Activated T-helper 2 cell treated with anti-CD3 and anti-CD28 coated beads, Interferon-gamma antibody, Interleukin-2, Interleukin-4, amounts not matched to agents 10 μg/mL and 5 μg/mL and 100 μg/mL, durations not matched to agents 14 hours and 24 hours and 36 hours (primary cell): ENCODE measurements around the gene METTL5. TPM values are rescaled to one million over a fixed set of nuclear protein-coding genes. Genes with fewer than 3 reads are reported as not detected.
"Not testable (repeated sequence)": the region's sequence is repeated elsewhere in the genome, so short reads cannot be mapped to it uniquely, and the experiment has no call there.

ENCODE experiments used
- DNase-seq: peaks from one replicate; pipeline ENCODE4 v3.0.0; 2021; ENCODE audit warnings: low spot score
- H3K27ac Mint-ChIP-seq: one replicate; pipeline ENCODE4 v1.8.0; 2021; ENCODE audit warnings: mixed read lengths
- H3K27me3 Mint-ChIP-seq: one replicate; pipeline ENCODE4 v1.8.0; 2021; ENCODE audit warnings: low read depth, mixed read lengths
- H3K36me3 Mint-ChIP-seq: one replicate; pipeline ENCODE4 v1.8.0; 2021; ENCODE audit warnings: low read depth, mixed read lengths
- H3K4me1 Mint-ChIP-seq: one replicate; pipeline ENCODE4 v1.8.0; 2021; ENCODE audit warnings: low read depth, mixed read lengths
- H3K4me3 Mint-ChIP-seq: one replicate; pipeline ENCODE4 v1.8.0; 2021; ENCODE audit warnings: low read depth, mild to moderate bottlenecking, moderate library complexity, mixed read lengths
- H3K9me3 Mint-ChIP-seq: one replicate; pipeline ENCODE4 v1.8.0; 2021; ENCODE audit warnings: mixed read lengths
- intact Hi-C: fragments of 100-400 bp; cut with micrococcal nuclease; formaldehyde crosslinking; loops from one replicate; pipeline ENCODE4 v1.15.1; 2023
- total RNA-seq: library from RNA; stranded (reverse); gene quantifications from 2 replicates; pipeline ENCODE4 v1.2.3, GENCODE V29; 2022

METTL5 gene
- 88.2 and 95.2 TPM in 2 replicates for total RNA-seq

DNA sequence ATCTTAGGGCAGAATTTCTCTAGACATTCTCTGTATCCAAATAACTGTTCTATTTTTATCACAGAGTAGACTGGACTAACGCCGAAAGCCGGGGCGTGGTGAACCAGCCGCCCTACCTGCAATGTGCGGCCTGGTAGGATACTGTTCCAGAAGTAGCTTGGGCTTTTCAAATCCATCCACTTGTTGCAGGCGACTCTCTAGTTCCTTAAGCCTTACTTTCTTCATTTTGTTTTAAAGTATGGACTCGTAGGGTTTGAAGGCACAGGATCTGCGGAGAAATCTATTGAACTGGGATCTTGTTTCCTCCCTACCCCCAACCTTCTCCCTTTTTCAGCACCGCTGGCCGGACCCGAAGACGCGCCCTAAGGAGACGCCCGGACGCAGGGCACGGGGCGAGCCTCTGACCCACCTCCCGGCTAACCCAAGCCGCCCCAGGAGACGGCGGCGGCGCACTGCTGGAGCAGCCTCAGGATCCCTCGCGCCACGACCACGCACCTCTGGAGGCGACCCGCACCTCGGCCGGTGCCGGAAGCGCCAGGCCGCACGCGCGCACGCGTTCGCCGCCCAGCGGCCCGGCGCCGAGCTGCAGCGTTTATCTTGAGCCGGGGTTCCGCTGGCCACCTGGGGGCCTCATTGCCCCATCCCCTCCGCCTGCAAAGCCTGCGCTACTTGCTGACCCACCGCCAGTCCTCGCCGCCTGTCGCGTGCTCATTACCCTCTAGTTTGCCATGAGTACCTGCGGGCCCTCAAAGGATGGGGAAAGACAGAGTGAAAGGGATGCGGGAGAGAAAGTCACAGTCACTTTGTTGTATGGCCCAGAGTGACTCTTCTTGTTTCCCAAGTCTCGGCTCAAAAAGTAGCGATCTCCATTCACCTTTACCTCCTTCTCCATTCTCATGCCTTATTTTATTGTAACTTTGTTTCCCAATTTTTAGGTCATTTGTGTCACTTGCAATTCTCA lies at the start of gene METTL5:
Gene METTL5 (minus strand): TSS at position 533 of the 961 bp plus-strand sequence. CDS start 308 bp downstream, at position 225.
- peak; percentile 74 for DNase-seq
- H3K36me3 Mint-ChIP-seq, result peaks cover 44% of the 10 kb centered on the region
- peaks cover 50% of the 10 kb centered on the region for H3K4me1 Mint-ChIP-seq
- H3K27me3 Mint-ChIP-seq, result no peaks in the 10 kb centered on the region
- H3K9me3 Mint-ChIP-seq, result no peaks in the 10 kb centered on the region
- H3K27ac Mint-ChIP-seq, result peak within 1 kb of the TSS; percentile 79
- peak within 1 kb of the TSS; percentile 93 for H3K4me3 Mint-ChIP-seq
- intact Hi-C loops, result loop anchor here (1.0 to 10.0 kb wide), 5 partner anchors 25 to 1100 kb away; partner anchors contain the start of genes FASTKD1 and GORASP2

DNA sequence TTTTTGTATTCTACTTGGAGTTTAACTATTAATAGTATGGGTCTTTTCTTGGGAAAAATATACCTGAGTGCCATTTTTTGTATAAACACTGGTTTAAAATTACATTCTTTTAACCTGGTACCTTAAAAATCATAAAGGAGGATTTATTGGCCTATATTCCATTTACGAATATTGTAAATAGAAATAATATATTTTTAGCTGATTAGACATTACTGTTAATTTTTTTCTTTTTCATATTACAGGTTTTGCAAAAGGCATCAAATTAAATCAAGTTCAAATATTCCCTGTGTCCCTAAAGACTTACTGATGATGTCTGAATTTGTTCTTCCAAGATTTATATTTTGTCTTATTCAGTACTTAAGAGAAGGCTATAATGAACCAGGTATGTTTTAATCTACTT lies 47.3 kb upstream of the METTL5 start:
- peaks cover 6% of the 10 kb centered on the region for H3K4me1 Mint-ChIP-seq
- H3K4me3 Mint-ChIP-seq, result no peak overlapping the region
- DNase-seq, result no peak
- H3K9me3 Mint-ChIP-seq, result no peaks in the 10 kb centered on the region
- no peaks in the 10 kb centered on the region for H3K27me3 Mint-ChIP-seq
- H3K36me3 Mint-ChIP-seq, result peaks cover 3% of the 10 kb centered on the region
- H3K27ac Mint-ChIP-seq, result no peak overlapping the region
- intact Hi-C loops, result no loop called here

- not testable (repeated sequence) for H3K4me3 Mint-ChIP-seq
Observed at GRCh38 chr2:169871369-169871768, 46.7 kb upstream of the METTL5 start.

GRCh38 chr2:169868951-169869350 lies 44.2 kb upstream of the METTL5 start:
- Mint-ChIP-seq H3K4me3 (no peak overlapping the region), H3K36me3 (no peaks in the 10 kb centered on the region), H3K27ac (no peak overlapping the region), H3K4me1 (peaks cover 4% of the 10 kb centered on the region), H3K9me3 (no peaks in the 10 kb centered on the region), H3K27me3 (no peaks in the 10 kb centered on the region)
- intact Hi-C loops, result no loop called here
- DNase-seq, result no peak

More at GRCh38 chr2:169871369-169871768, 46.7 kb upstream of the METTL5 start:
- H3K27ac Mint-ChIP-seq, H3K27me3 Mint-ChIP-seq, DNase-seq, H3K9me3 Mint-ChIP-seq, H3K36me3 Mint-ChIP-seq, H3K4me1 Mint-ChIP-seq, intact Hi-C loops: not testable (repeated sequence)

DNA sequence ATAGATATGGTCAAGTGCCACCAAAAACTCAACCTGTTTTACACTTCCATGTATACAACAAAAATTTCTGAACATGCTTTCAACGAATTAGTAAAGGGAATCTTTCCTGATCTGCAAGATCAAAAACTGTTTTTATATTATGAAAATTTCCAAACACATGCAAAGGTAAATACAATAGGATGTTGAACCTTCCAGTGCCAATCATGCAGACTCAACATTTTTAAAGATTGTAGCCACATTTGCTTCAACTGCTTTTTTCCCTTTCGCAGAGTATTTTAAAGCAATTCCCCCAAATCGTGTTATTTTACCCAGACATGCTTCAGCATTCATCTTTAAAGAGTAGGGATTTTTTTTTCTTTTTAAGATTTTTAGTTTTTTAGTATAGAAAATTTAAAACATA lies 42.9 kb upstream of the METTL5 start:
- DNase-seq, result no peak
- no peaks in the 10 kb centered on the region for H3K27me3 Mint-ChIP-seq
- H3K4me3 Mint-ChIP-seq, result no peak overlapping the region
- no peaks in the 10 kb centered on the region for H3K9me3 Mint-ChIP-seq
- intact Hi-C loops, result no loop called here
- H3K36me3 Mint-ChIP-seq, result no peaks in the 10 kb centered on the region
- H3K27ac Mint-ChIP-seq, result no peak overlapping the region
- peaks cover 7% of the 10 kb centered on the region for H3K4me1 Mint-ChIP-seq

DNA sequence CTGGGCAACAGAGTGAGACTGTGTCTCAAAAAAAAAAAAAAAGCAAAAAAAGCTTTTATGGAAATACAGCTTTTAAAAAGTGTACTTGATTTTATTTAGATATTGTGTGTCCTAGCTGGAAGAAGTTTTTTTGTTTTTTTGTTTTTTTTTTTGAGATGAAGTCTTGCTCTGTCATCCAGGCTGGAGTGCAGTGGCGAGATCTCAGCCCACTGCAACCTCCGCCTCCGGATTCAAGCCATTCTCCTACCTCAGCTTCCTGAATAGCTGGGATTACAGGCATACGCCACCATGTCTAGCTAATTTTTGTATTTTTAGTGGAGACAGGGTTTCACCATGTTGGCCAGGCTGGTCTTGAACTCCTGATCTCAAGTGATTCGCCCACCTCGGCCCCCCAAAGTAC lies 41.5 kb upstream of the METTL5 start:
- intact Hi-C loops, H3K4me3 Mint-ChIP-seq, H3K36me3 Mint-ChIP-seq, H3K27ac Mint-ChIP-seq, H3K9me3 Mint-ChIP-seq, H3K4me1 Mint-ChIP-seq, DNase-seq, H3K27me3 Mint-ChIP-seq: not testable (repeated sequence)

DNA sequence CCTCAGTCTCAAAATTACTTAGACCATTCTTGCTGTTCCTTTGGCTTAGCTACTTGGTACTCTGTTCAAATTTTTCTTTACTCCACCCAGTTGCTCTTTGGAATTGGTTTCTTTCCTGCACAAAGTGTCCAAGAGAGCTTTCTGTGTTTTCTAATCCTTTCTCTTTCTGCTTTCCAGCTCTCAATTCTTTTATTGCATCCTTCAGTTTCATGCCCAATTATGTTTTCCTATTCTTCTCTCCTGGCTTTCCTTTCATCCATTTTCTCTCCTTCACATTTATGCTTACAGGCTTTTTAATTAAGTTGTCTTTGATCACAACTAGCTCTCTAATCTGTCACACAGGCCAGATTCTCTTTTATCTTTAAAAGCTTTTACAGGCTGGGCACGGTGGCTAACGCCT lies 40.8 kb upstream of the METTL5 start:
- no peak overlapping the region for H3K4me3 Mint-ChIP-seq
- no peak for DNase-seq
- H3K27ac Mint-ChIP-seq, result no peak overlapping the region
- intact Hi-C loops, result no loop called here
- H3K27me3 Mint-ChIP-seq, result no peaks in the 10 kb centered on the region
- H3K36me3 Mint-ChIP-seq, result no peaks in the 10 kb centered on the region
- H3K4me1 Mint-ChIP-seq, result peaks cover 7% of the 10 kb centered on the region
- H3K9me3 Mint-ChIP-seq, result no peaks in the 10 kb centered on the region

- Mint-ChIP-seq H3K4me1 (peaks cover 2% of the 10 kb centered on the region), H3K36me3 (no peaks in the 10 kb centered on the region), H3K27me3 (no peaks in the 10 kb centered on the region), H3K4me3 (no peak overlapping the region), H3K9me3 (no peaks in the 10 kb centered on the region), H3K27ac (no peak overlapping the region)
- intact Hi-C loops, result no loop called here
- no peak for DNase-seq
Observed at GRCh38 chr2:169862816-169863215, 38.1 kb upstream of the METTL5 start.

DNA sequence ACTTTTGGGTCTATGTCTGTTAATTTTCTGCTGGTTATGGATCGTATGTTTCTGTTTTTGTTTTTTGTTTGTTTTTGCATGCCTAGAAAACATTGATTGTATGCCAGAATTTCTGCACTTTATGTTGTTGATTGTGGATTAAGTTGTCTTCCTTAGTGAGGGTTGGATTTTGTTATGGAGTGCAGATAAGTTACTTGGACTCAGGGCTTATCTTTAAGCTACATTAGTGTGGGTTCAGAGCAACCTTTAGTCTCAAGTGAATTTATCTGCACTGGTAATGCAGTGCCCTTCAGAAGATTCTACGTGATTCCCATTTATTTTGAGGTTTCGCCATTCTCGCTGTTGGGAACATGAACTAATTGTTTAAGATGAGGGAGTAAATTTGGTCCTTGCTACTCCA lies 35.4 kb upstream of the METTL5 start:
- H3K4me3 Mint-ChIP-seq, result no peak overlapping the region
- intact Hi-C loops, result no loop called here

DNA sequence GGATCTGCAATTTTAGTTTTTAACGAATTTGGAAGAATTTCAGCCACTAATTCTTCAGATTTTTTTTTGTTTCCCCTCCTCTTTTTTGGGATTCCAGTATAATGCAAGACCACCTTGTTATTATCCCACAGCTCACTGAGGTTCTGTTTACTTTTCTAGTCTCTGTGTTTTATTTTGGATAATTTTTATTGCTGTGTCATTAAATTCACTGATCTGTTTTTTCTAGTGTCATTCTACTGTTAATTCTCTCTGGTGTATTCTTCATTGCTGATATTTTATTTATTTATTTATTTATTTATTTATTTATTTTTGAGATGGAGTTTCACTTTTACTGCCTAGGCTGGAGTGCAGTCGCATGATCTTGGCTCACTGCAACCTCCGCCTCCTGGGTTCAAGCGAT lies 34.7 kb upstream of the METTL5 start:
- Mint-ChIP-seq H3K4me3 (no peak overlapping the region), H3K27me3 (no peaks in the 10 kb centered on the region), H3K9me3 (no peaks in the 10 kb centered on the region), H3K27ac (no peak overlapping the region), H3K36me3 (no peaks in the 10 kb centered on the region), H3K4me1 (peaks cover 2% of the 10 kb centered on the region)
- intact Hi-C loops, result no loop called here
- no peak for DNase-seq

More for the DNA sequence above, 35.4 kb upstream of the METTL5 start:
- H3K36me3 Mint-ChIP-seq, result no peaks in the 10 kb centered on the region
- no peak overlapping the region for H3K27ac Mint-ChIP-seq
- peaks cover 2% of the 10 kb centered on the region for H3K4me1 Mint-ChIP-seq
- DNase-seq, result no peak
- H3K27me3 Mint-ChIP-seq, result no peaks in the 10 kb centered on the region
- no peaks in the 10 kb centered on the region for H3K9me3 Mint-ChIP-seq

DNA sequence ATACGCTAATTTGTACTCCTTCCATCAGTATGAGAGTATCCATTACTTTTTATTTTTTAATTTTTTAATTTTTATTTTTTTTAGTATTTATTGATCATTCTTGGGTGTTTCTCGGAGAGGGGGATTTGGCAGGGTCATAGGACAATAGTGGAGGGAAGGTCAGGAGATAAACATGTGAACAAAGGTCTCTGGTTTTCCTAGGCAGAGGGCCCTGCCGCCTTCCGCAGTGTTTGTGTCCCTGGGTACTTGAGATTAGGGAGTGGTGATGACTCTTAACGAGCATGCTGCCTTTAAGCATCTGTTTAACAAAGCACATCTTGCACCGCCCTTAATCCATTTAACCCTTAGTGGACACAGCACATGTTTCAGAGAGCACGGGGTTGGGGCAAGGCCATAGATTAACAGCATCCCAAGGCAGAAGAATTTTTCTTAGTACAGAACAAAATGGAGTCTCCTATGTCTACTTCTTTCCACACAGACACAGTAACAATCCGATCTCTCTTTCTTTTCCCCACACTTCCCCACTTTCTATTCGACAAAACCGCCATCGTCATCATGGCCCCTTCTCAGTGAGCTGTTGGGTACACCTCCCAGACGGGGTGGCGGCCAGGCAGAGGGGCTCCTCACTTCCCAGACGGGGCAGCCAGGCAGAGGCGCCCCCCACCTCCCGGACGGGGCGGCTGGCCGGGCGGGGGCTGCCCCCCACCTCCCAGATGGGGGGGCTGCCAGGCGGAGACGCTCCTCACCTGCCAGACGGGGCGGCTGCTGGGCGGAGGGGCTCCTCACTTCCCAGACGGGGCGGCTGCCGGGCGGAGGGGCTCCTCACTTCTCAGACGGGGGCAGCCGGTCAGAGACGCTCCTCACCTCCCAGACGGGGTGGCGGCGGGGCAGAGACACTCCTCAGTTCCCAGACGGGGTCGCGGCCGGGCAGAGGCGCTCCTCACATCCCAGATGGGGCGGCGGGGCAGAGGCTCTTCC lies 30.9 kb upstream of the METTL5 start:
- H3K27me3 Mint-ChIP-seq, H3K9me3 Mint-ChIP-seq, H3K27ac Mint-ChIP-seq, intact Hi-C loops, H3K4me3 Mint-ChIP-seq, H3K4me1 Mint-ChIP-seq, DNase-seq: not testable (repeated sequence)
- peaks cover 10% of the 10 kb centered on the region for H3K36me3 Mint-ChIP-seq

DNA sequence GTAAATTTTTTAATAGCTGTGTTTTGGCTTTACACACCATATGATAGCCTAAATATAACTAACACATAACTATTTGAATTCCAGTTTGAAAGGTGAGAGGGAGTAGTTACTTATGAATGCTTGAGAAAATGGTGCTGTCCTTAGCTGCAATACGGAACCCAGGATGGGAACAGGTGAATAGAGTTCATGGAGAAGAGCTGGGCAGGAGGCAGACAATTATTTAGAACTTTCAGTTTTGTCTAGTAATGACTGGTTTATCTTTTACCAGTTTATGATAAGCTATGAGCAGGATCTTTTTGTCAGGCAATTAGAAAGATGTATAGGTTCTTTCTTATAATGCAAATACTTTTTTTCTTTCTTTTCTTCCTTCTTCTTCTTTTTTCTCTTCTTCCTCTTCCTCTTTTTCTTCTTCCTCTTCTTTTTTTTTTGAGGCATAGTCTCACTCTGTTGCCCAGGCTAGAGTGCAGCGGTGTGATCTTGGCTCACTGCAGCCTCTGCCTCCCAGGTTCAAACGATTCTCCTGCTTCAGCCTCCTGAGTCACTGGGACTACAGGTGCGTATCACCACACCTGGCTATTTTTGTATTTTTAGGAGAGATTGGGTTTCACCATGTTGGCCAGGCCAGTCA lies 28.4 kb upstream of the METTL5 start:
- no peak for DNase-seq
- peaks cover 6% of the 10 kb centered on the region for H3K4me1 Mint-ChIP-seq
- H3K36me3 Mint-ChIP-seq, result peaks cover 23% of the 10 kb centered on the region
- no peak overlapping the region for H3K4me3 Mint-ChIP-seq
- H3K9me3 Mint-ChIP-seq, result peaks cover 6% of the 10 kb centered on the region
- intact Hi-C loops, result no loop called here
- H3K27ac Mint-ChIP-seq, result no peak overlapping the region
- H3K27me3 Mint-ChIP-seq, result no peaks in the 10 kb centered on the region
